Mucosa of descending colon (tissue), 3 donors: Measurements from ENCODE around the gene ETS1. TPM values are rescaled to one million over a fixed set of nuclear protein-coding genes. Genes with fewer than 3 reads are reported as not detected.

Source experiments
- ATAC-seq: fragments of 200-7000 bp; cut with Tn5 transposase; one replicate; pipeline ENCODE4 v1.9.1; 2020; ENCODE audit warnings: mild to moderate bottlenecking, moderate library complexity
- DNase-seq, 3 donors: peaks; one replicate each; pipeline ENCODE4 v3.0.0-alpha.2; 2020
- H3K36me3 ChIP-seq: fragments of 200-600 bp; one replicate; pipeline ENCODE4 v1.8.0; 2021; ENCODE audit warnings: low read depth, mild to moderate bottlenecking
- H3K4me1 ChIP-seq: fragments of 200-600 bp; one replicate; pipeline ENCODE4 v1.8.0; 2021; ENCODE audit warnings: low read depth, mild to moderate bottlenecking
- H3K4me3 ChIP-seq: fragments of 200-600 bp; one replicate; pipeline ENCODE4 v1.8.0; 2021; ENCODE audit warnings: mild to moderate bottlenecking
- H3K9me3 ChIP-seq: fragments of 200-600 bp; one replicate; pipeline ENCODE4 v1.8.0; 2021; ENCODE audit warnings: mild to moderate bottlenecking
- CTCF ChIP-seq: fragments of 200-600 bp; IDR thresholded peaks from one replicate; pipeline ENCODE4 v1.8.0; 2022; ENCODE audit warnings: antibody characterized with exemption, mild to moderate bottlenecking
- intact Hi-C, 2 donors: fragments of 100-400 bp; cut with DNase I in 1 of 2; cut with micrococcal nuclease in 1 of 2; formaldehyde crosslinking; loops; one replicate each; pipeline versions ENCODE4 v1.11.0 to v1.11.1; 2022; cut with DNase I, micrococcal nuclease
- total RNA-seq, 3 donors: library from RNA; stranded (reverse); fragmentation: NEBNext Ultra II Directional in 2 of 3; extraction: Animal tissue kit (Norgen Biotek cat#: 25700) in 2 of 3; gene quantifications; one replicate each; pipeline versions ENCODE4 v1.2.1 to v1.2.4, GENCODE V29; 2021 to 2023
- donor health status: DM: no; HTN: no; CAD: no; lungs with moderate emphysema.
- donor health status: DM: no; HTN: no; CAD: no.
- donor health status: DM: no; HTN: yes; CAD: no.

ETS1 gene
- total RNA-seq, 3 donors from 2014 or later: 36.5 to 41.2 (median 38.6) TPM

- intact Hi-C loops: no loop called here
- no peak for TF ChIP-seq CTCF
- DNase-seq (no peak), ATAC-seq (no peak)
- Histone ChIP-seq H3K9me3 (no peaks in the 10 kb centered on the region), H3K4me1 (peaks cover 8% of the 10 kb centered on the region), H3K36me3 (no peaks in the 10 kb centered on the region), H3K4me3 (no peak overlapping the region)
Observed at GRCh38 chr11:128417607-128418324, 169.6 kb downstream of the ETS1 start.

GRCh38 chr11:128416976-128417375, 170.4 kb downstream of the ETS1 start:
- no peak for TF ChIP-seq CTCF
- H3K9me3 ChIP-seq: no peaks in the 10 kb centered on the region
- intact Hi-C loops: no loop called here
- H3K4me3 ChIP-seq: no peak overlapping the region
- ATAC-seq: no peak
- peaks cover 16% of the 10 kb centered on the region for H3K4me1 ChIP-seq
- no peaks in the 10 kb centered on the region for H3K36me3 ChIP-seq
- no peak for DNase-seq

GRCh38 chr11:128415539-128415938, 171.8 kb downstream of the ETS1 start:
- ATAC-seq: no peak
- Histone ChIP-seq H3K4me3 (no peak overlapping the region), H3K9me3 (no peaks in the 10 kb centered on the region), H3K4me1 (peaks cover 22% of the 10 kb centered on the region), H3K36me3 (no peaks in the 10 kb centered on the region)
- DNase-seq: no peak
- intact Hi-C loops: no loop called here
- TF ChIP-seq CTCF: no peak

- intact Hi-C loops: no loop called here
- peak; percentile 45 for ATAC-seq
- no peak for TF ChIP-seq CTCF
- Histone ChIP-seq H3K4me1 (peaks cover 22% of the 10 kb centered on the region), H3K4me3 (no peak overlapping the region), H3K9me3 (no peaks in the 10 kb centered on the region), H3K36me3 (no peaks in the 10 kb centered on the region)
- DNase-seq: no peak
Observed at GRCh38 chr11:128412847-128413791, 174.2 kb downstream of the ETS1 start.

- no peak for TF ChIP-seq CTCF
- Histone ChIP-seq H3K4me1 (peaks cover 22% of the 10 kb centered on the region), H3K9me3 (no peaks in the 10 kb centered on the region), H3K4me3 (no peak overlapping the region), H3K36me3 (no peaks in the 10 kb centered on the region)
- ATAC-seq: peak; percentile 69
- no peak for DNase-seq
- intact Hi-C loops: no loop called here
Observed at GRCh38 chr11:128411812-128412211, 175.5 kb downstream of the ETS1 start.
